Gastrocnemius medialis (tissue), 4 donors: ENCODE results near the gene ARID5A.

ENCODE experiments used
- POLR2A ChIP-seq, 2 donors: fragments of 450-650 bp; IDR thresholded peaks; one replicate each; pipeline ENCODE4 v1.6.1; 2017; ENCODE audit warnings: antibody characterized with exemption in 2 of 2, mild to moderate bottlenecking in 2 of 2, moderate library complexity in 2 of 2
- TF ChIP-seq, protein P1 (sequence below), 5 experiments: fragments of 450-650 bp in 3 of 5; fragments of 200-600 bp in 2 of 5; sonication (generic) in 2 of 5; IDR thresholded peaks in 4 of 5; conservative IDR thresholded peaks in 1 of 5; 1 replicate in 4 of 5; 2 replicates in 1 of 5; pipeline ENCODE4 v1.5.1; 2016 to 2019; ENCODE audit warnings: antibody characterized with exemption in 5 of 5, mild to moderate bottlenecking in 3 of 5, moderate library complexity in 3 of 5

DNA sequence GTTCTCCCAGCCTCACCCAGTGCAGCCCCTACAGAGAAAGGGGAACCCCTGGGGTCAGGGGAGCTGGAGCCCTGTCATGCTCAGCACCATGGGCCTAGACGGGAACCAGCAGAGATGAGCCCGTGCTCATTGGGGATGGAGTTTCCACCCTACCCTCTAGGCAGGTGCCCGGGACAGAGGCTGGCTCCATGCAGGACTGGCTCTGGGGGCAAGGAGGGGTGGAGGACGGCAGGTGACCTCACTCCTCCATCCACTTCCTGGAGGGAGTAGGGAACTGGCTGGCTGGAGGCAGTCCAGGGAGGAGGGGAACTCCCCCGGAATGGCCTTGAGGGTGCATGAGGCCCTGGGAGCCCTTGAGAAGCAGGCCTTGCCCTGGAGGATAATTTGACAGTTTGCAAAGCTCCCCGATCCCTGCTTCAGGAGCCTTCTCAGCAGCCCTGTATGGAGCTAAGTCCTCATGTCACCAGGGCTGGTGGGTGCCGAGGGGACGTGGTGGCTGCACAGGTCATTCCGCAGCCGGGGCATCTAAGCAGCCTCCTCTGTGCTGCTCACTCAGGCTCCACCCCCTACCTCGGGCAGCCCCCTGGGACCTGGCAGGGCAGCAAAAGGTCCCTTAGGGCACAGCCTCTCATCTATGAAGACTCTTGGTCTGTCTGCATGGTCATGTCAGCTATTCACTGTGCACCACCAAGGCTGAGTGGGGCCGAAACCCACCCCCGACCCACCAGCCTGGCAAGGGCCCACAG, 33.5 kb upstream of the ARID5A start:
- TF ChIP-seq, protein P1, sequence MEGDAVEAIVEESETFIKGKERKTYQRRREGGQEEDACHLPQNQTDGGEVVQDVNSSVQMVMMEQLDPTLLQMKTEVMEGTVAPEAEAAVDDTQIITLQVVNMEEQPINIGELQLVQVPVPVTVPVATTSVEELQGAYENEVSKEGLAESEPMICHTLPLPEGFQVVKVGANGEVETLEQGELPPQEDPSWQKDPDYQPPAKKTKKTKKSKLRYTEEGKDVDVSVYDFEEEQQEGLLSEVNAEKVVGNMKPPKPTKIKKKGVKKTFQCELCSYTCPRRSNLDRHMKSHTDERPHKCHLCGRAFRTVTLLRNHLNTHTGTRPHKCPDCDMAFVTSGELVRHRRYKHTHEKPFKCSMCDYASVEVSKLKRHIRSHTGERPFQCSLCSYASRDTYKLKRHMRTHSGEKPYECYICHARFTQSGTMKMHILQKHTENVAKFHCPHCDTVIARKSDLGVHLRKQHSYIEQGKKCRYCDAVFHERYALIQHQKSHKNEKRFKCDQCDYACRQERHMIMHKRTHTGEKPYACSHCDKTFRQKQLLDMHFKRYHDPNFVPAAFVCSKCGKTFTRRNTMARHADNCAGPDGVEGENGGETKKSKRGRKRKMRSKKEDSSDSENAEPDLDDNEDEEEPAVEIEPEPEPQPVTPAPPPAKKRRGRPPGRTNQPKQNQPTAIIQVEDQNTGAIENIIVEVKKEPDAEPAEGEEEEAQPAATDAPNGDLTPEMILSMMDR (IDR thresholded peaks at IDR 0.05 in 4 of 5, conservative IDR thresholded peaks at IDR 0.05 in 1 of 5): no peak
- TF ChIP-seq POLR2A (IDR thresholded peaks at IDR 0.05): no peak
